Keratinocyte (primary cell): ENCODE measurements around the gene FOXL2.

Experiments used
- CTCF ChIP-seq, 3 experiments: IDR thresholded peaks in 1 of 3; conservative IDR thresholded peaks in 1 of 3; optimal IDR thresholded peaks in 1 of 3; 2 replicates in 2 of 3; 3 replicates in 1 of 3; pipeline versions ENCODE3 to v1.5.1; 2011; ENCODE audit warnings: low read length in 3 of 3, mild to moderate bottlenecking in 3 of 3, moderate library complexity in 2 of 3, control low read depth in 1 of 3, inconsistent platforms in 1 of 3; ENCODE audit not compliant: insufficient read depth in 2 of 3; ENCODE audit errors: extremely low read depth in 1 of 3
- EZH2 ChIP-seq: IDR thresholded peaks from one replicate; pipeline ENCODE4 v1.6.1; 2012; ENCODE audit warnings: inconsistent platforms, mild to moderate bottlenecking, low read length, moderate library complexity

- TF ChIP-seq CTCF (optimal IDR thresholded peaks at IDR 0.05 in 1 of 3, IDR thresholded peaks at IDR 0.05 in 1 of 3, conservative IDR thresholded peaks at IDR 0.05 in 1 of 3; ENCODE audit: extremely low read depth in 1 of 3, insufficient read depth in 2 of 3, low read length in 3 of 3) (no peak), EZH2 (no peak)
Measured at GRCh38 chr3:138985932-138986331, 39.0 kb upstream of the FOXL2 start.
